22Rv1 (cell line): ENCODE data around the gene FGFR3.
A peak's percentile ranks its signal among the peaks of the same experiment; 100 is the strongest.

ENCODE experiments used
- H3K27ac ChIP-seq: fragments of 450-650 bp; 2 replicates; pipeline ENCODE4 v1.5.1; 2017
- ZFX ChIP-seq: fragments of 450-650 bp; IDR thresholded peaks from 2 replicates; pipeline ENCODE4 v1.6.1; 2017; ENCODE audit warnings: antibody characterized with exemption, borderline replicate concordance
- TF ChIP-seq, protein P1 (sequence below): fragments of 450-650 bp; IDR thresholded peaks from 2 replicates; pipeline ENCODE4 v1.5.1; 2017; ENCODE audit warnings: mild to moderate bottlenecking

FGFR3 gene

DNA sequence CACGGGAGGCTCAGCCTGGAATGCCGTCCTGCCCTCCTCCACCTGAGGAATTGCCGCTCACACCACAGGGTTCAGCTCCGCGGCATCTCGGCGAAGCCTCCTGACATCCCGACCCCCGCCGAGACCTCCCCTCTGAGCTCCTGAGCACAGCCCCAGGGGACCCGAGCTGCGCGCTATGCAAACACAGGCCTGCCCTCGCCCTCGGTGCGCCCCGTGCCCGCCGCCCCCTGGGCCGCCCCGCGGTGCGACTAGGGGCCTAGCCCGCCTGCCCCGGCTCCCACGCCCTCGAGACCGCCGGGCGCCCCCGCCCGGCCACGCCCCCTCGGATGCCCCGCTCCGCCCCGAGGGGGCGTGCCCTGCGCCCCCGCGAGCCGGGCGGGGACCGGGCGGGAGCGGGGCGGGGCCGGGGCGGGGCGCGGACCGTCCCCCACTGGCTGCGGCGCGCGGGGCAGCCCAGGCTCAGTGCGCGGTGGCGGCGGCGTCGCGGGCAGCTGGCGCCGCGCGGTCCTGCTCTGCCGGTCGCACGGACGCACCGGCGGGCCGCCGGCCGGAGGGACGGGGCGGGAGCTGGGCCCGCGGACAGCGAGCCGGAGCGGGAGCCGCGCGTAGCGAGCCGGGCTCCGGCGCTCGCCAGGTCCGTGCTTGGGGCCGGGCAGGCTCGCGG, at the start of gene FGFR3:
Gene FGFR3 (plus strand): TSS at position 462 of the 664 bp plus-strand sequence. CDS start 642 bp downstream, outside the sequence.
- H3K27ac ChIP-seq = peak within 1 kb of the TSS; percentile 92
- TF ChIP-seq, protein P1, sequence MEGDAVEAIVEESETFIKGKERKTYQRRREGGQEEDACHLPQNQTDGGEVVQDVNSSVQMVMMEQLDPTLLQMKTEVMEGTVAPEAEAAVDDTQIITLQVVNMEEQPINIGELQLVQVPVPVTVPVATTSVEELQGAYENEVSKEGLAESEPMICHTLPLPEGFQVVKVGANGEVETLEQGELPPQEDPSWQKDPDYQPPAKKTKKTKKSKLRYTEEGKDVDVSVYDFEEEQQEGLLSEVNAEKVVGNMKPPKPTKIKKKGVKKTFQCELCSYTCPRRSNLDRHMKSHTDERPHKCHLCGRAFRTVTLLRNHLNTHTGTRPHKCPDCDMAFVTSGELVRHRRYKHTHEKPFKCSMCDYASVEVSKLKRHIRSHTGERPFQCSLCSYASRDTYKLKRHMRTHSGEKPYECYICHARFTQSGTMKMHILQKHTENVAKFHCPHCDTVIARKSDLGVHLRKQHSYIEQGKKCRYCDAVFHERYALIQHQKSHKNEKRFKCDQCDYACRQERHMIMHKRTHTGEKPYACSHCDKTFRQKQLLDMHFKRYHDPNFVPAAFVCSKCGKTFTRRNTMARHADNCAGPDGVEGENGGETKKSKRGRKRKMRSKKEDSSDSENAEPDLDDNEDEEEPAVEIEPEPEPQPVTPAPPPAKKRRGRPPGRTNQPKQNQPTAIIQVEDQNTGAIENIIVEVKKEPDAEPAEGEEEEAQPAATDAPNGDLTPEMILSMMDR = no peak
- TF ChIP-seq ZFX = no peak

DNA sequence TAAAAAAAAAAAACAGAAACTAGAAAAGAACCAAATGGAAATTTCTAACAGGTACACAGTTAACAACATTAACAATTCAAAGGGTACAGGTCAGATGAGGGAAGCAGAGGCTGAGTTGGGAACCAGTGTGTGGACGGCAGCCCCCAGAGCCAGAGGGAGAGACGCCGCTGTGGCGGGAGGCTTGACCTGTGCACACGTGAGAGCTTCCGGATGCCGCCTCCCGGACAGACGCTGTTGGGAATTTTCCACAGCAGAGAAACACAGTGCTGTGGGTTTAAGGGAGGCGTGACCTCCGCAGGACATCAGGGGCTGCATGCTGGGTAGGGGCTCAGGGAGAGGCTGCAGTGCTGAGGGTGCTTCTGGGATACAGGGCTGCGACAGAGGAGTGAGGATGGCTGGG, 49.5 kb upstream of the FGFR3 start:
- no peak for TF ChIP-seq ZFX
- TF ChIP-seq, protein P1 = no peak
- no peak overlapping the region for H3K27ac ChIP-seq

DNA sequence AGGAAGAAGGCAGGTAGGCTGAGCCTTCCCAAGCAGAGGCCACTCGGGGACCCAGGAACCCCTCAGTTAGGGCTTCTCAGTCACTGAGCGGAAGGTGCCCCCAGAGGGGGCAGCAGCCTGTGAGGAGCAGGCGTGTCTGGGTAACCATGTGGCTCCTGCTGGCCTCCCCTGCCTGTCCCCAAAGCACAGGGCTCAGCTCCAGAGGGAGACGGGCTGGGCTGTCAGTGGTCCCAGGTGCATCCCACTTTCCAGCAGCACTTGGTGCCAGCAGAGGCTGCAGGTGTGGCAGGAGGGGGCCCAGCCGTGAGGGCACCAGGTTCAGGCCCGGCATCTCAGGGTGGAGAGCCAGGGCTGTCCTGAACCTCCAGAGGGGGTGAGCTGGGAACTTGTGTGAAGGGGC, 49.1 kb upstream of the FGFR3 start:
- TF ChIP-seq ZFX = no peak
- TF ChIP-seq, protein P1 = no peak
- H3K27ac ChIP-seq = 0 out of 2 replicates have a peak overlapping the region, but pooled peaks have one; percentile 13

DNA sequence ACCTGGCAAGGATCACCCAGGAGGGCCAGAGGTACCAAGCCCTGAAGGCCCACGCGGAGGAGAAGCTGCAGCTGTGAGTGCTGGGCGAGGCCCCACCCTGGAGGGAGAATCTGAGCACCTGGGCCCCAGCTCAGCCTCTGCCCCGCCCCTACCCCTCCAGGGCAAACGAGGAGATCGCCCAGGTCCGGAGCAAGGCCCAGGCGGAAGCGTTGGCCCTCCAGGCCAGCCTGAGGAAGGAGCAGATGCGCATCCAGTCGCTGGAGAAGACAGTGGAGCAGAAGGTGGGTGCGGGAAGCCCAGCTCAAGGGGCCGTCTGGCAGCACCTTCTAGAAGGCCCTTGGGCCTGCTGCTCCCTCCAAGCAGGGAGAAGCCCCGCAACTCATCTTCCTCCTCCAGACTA, 48.5 kb upstream of the FGFR3 start:
- no peak for TF ChIP-seq ZFX
- TF ChIP-seq, protein P1 = no peak
- peak overlapping the region; percentile 13; the same call in 1 of the 2 replicates for H3K27ac ChIP-seq

DNA sequence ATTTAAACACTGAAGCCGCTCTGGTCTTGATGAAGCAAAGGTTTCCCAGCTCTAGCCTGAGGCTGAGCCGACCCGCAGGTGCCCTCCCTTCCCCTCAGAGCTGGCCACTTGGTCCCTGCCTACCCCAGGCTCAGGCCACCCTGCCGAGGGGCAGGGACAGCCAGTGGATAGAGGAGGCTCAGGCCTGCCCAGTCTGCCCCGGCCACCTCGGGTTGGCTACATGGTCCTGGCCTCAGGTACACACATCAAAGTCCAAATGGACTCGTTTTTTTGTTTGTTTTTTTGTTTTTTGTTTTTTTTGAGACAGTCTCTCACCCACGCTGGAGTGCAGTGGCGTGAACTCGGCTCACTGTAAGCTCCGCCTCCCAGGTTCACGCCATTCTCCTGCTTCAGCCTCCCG, 47.9 kb upstream of the FGFR3 start:
- TF ChIP-seq, protein P1 = no peak
- no peak for TF ChIP-seq ZFX
- H3K27ac ChIP-seq = peak overlapping the region; percentile 13; the same call in 1 of the 2 replicates

DNA sequence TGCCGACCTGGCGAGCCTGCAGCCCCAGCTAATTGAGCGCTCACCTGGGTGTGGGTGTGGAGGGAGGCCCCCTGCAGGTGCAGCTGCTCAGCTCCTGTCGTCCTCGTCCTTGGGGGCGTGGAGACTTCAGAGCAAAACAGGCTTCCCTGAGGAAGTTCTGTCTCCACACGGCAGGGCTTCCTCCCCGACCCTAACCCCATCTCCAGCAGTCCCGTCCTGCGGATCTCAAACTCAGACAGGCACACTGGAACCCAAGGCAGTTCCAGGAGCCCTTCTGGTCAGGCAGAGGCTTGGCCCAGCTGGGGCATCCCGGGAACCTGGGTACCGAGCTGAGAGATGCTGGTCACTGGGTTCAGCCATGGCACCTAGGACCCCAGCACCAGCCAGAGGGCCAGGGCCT, 47.4 kb upstream of the FGFR3 start:
- TF ChIP-seq, protein P1 = no peak
- TF ChIP-seq ZFX = no peak
- H3K27ac ChIP-seq = 0 out of 2 replicates have a peak overlapping the region, but pooled peaks have one; percentile 13

DNA sequence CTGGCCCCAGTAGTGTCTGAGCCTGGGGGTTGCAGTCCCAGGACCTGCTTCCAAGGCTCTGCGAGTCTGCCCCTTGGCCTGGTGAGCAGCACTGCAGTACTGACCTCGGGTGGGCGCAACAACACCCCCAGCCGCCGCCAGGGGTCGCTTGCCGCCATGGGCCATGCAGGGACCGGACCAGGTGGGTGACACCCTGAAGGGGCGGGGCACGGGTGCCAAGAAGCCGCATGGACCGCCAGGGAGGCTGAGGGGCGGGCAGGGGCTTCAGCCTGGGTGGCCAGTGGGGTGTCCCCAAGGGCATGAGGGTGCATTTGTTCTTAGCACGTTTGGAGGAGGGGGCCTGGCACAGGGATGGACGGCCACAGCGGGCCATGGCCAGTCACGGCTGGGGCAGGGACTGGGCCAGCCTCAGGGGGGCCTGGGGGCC, 46.8 kb upstream of the FGFR3 start:
- TF ChIP-seq, protein P1 = peak; percentile 94
- TF ChIP-seq ZFX = no peak
- no peak overlapping the region for H3K27ac ChIP-seq
